Transverse colon (tissue), 4 donors: ENCODE results near the gene GPR137C.

Experiments used
- EP300 ChIP-seq: sonication (generic); formaldehyde crosslinking; IDR thresholded peaks from one replicate; pipeline ENCODE4 v1.6.1; 2017; ENCODE audit warnings: antibody characterized with exemption, low read depth
- POLR2A ChIP-seq: fragments of 450-650 bp; IDR thresholded peaks from one replicate; pipeline ENCODE4 v1.6.1; 2016; ENCODE audit warnings: antibody characterized with exemption, mild to moderate bottlenecking, moderate library complexity
- POLR2AphosphoS5 ChIP-seq, 3 donors: sonication (generic); formaldehyde crosslinking; IDR thresholded peaks; one replicate each; pipeline ENCODE4 v1.6.1; 2016; ENCODE audit warnings: antibody characterized with exemption in 3 of 3
- TF ChIP-seq, protein P1 (sequence below), 5 experiments: fragments of 200-600 bp in 3 of 5; fragments of 450-650 bp in 2 of 5; sonication (generic) in 3 of 5; IDR thresholded peaks; 1 replicate in 2 of 5; 2 replicates in 3 of 5; pipeline ENCODE4 v1.5.1; 2016 to 2017; ENCODE audit warnings: antibody characterized with exemption in 5 of 5, inconsistent platforms in 3 of 5, mild to moderate bottlenecking in 2 of 5, moderate library complexity in 1 of 5

DNA sequence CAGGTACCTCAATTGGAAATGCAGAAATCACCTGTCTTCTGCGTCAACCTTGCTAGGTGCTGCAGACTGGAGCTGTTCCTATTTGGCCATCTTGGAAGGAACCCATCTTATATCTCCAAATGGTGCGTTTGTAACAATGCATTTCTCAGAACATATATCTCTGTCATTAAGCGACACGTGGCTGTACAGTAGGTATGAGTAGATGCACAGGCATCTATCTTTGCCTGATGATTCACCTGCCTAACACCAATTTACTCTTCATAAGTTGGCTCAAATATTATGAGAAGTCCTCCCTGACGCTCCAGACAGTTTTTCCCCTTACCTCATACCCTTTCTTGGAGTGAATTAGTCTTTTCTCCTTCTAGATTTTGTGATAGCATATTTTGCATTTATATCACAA lies 44.2 kb downstream of the GPR137C start:
- TF ChIP-seq POLR2A (no peak), POLR2AphosphoS5 (IDR thresholded peaks at IDR 0.05) (no peak), EP300 (no peak)
- TF ChIP-seq, protein P1, sequence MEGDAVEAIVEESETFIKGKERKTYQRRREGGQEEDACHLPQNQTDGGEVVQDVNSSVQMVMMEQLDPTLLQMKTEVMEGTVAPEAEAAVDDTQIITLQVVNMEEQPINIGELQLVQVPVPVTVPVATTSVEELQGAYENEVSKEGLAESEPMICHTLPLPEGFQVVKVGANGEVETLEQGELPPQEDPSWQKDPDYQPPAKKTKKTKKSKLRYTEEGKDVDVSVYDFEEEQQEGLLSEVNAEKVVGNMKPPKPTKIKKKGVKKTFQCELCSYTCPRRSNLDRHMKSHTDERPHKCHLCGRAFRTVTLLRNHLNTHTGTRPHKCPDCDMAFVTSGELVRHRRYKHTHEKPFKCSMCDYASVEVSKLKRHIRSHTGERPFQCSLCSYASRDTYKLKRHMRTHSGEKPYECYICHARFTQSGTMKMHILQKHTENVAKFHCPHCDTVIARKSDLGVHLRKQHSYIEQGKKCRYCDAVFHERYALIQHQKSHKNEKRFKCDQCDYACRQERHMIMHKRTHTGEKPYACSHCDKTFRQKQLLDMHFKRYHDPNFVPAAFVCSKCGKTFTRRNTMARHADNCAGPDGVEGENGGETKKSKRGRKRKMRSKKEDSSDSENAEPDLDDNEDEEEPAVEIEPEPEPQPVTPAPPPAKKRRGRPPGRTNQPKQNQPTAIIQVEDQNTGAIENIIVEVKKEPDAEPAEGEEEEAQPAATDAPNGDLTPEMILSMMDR (IDR thresholded peaks at IDR 0.05) = no peak
